GM18873 (cell line): ENCODE measurements around the gene NHEJ1.

Experiments used
- ATAC-seq: cut with Tn5 transposase; IDR thresholded peaks from one replicate; pipeline ENCODE4 v1.9.1; 2021; ENCODE audit warnings: mild to moderate bottlenecking, moderate library complexity, moderate number of reproducible peaks; ENCODE audit not compliant: unreplicated experiment, low FRiP score

NHEJ1 gene

GRCh38 chr2:219060821-219061791, 99.5 kb downstream of the NHEJ1 start, which contains the start of gene IHH:
TSS of gene IHH (minus strand) at chr2:219060921. CDS start at chr2:219060467, 454 bp downstream.
- no peak for ATAC-seq

- ATAC-seq = no peak
Measured at GRCh38 chr2:219059725-219060682, 100.6 kb downstream of the NHEJ1 start.

- ATAC-seq = no peak
Measured at GRCh38 chr2:219059375-219059724, 101.3 kb downstream of the NHEJ1 start.

GRCh38 chr2:219058541-219059374, 101.9 kb downstream of the NHEJ1 start:
- no peak for ATAC-seq

- ATAC-seq = peak; percentile 75
Measured at GRCh38 chr2:219057709-219058540, 102.7 kb downstream of the NHEJ1 start.

GRCh38 chr2:219056896-219057708, 103.5 kb downstream of the NHEJ1 start:
- no peak for ATAC-seq

GRCh38 chr2:219056176-219056895, 104.3 kb downstream of the NHEJ1 start:
- ATAC-seq = no peak

GRCh38 chr2:219054956-219055903, 105.4 kb downstream of the NHEJ1 start:
- ATAC-seq = no peak

- ATAC-seq = no peak
Measured at GRCh38 chr2:219049282-219049681, 111.3 kb downstream of the NHEJ1 start.

GRCh38 chr2:219045937-219046550, 114.6 kb downstream of the NHEJ1 start:
- ATAC-seq = no peak

- no peak for ATAC-seq
Measured at GRCh38 chr2:219042750-219043149, 117.9 kb downstream of the NHEJ1 start.

- no peak for ATAC-seq
Measured at GRCh38 chr2:219042157-219042556, 118.5 kb downstream of the NHEJ1 start.

- ATAC-seq = no peak
Measured at GRCh38 chr2:219041252-219041651, 119.4 kb downstream of the NHEJ1 start, which contains the start of gene CFAP65. TSS of gene CFAP65 (minus strand) at chr2:219041516. CDS start at chr2:219039048, 2,468 bp downstream.

- no peak for ATAC-seq
Measured at GRCh38 chr2:219038600-219038999, 122.0 kb downstream of the NHEJ1 start.

GRCh38 chr2:219037783-219038499, 122.7 kb downstream of the NHEJ1 start:
- ATAC-seq = no peak
